SK-N-SH treated with all-trans-retinoic acid at 6 μM for 48 hours (cell line): ENCODE measurements around the gene ARHGAP26.

Experiments
- ATAC-seq: fragments of 200-7000 bp; cut with Tn5 transposase; 3 replicates; pipeline ENCODE4 v1.9.1; 2020; ENCODE audit warnings: mild to moderate bottlenecking, moderate library complexity
- ARNTL ChIP-seq: fragments of 450-650 bp; formaldehyde crosslinking; IDR thresholded peaks from 2 replicates; pipeline ENCODE4 v1.5.0; 2020; ENCODE audit warnings: low read depth, mild to moderate bottlenecking, moderate library complexity, borderline replicate concordance
- BACH2 ChIP-seq: fragments of 250-450 bp; sonication (Bioruptor Pico); IDR thresholded peaks from 2 replicates; pipeline ENCODE4 v1.9.0; 2021; ENCODE audit warnings: mild to moderate bottlenecking, borderline replicate concordance
- CSDC2 ChIP-seq: fragments of 250-450 bp; sonication (Bioruptor Pico); IDR thresholded peaks from 2 replicates; pipeline ENCODE4 v1.5.0; 2020; ENCODE audit warnings: mild to moderate bottlenecking, moderate library complexity
- ESRRG ChIP-seq: fragments of 250-450 bp; sonication (Bioruptor Pico); IDR thresholded peaks from 2 replicates; pipeline ENCODE4 v1.6.1; 2021; ENCODE audit warnings: mild to moderate bottlenecking
- GLIS3 ChIP-seq: fragments of 250-450 bp; sonication (Bioruptor Pico); IDR thresholded peaks from 2 replicates; pipeline ENCODE4 v1.5.0; 2020; ENCODE audit warnings: mild to moderate bottlenecking, moderate library complexity
- ISL1 ChIP-seq: fragments of 250-450 bp; sonication (Bioruptor Pico); IDR thresholded peaks from 2 replicates; pipeline ENCODE4 v2.1.2; 2022; ENCODE audit warnings: mild to moderate bottlenecking, moderate library complexity
- PPARA ChIP-seq: fragments of 250-450 bp; sonication (Bioruptor Pico); IDR thresholded peaks from 2 replicates; pipeline ENCODE4 v1.5.0; 2020; ENCODE audit warnings: mild to moderate bottlenecking, borderline replicate concordance
- RARB ChIP-seq: fragments of 250-450 bp; sonication (Bioruptor Pico); IDR thresholded peaks from 2 replicates; pipeline ENCODE4 v1.8.0; 2021; ENCODE audit warnings: mild to moderate bottlenecking, moderate library complexity
- TCF4 ChIP-seq: fragments of 250-450 bp; sonication (Bioruptor Pico); IDR thresholded peaks from 2 replicates; pipeline ENCODE4 v1.8.0; 2021; ENCODE audit warnings: mild to moderate bottlenecking, moderate library complexity, borderline replicate concordance
- TOX ChIP-seq: fragments of 250-450 bp; sonication (Bioruptor Pico); IDR thresholded peaks from 2 replicates; pipeline ENCODE4 v1.8.0; 2021; ENCODE audit warnings: mild to moderate bottlenecking, moderate library complexity, borderline replicate concordance
- ZNF565 ChIP-seq: fragments of 450-650 bp; formaldehyde crosslinking; conservative IDR thresholded peaks from 2 replicates; pipeline ENCODE4 v1.5.0; 2020; ENCODE audit warnings: low read depth, mild to moderate bottlenecking, moderate library complexity
- ZNF70 ChIP-seq: fragments of 450-650 bp; formaldehyde crosslinking; IDR thresholded peaks from 2 replicates; pipeline ENCODE4 v1.5.0; 2020; ENCODE audit warnings: mild to moderate bottlenecking, moderate library complexity
- TF ChIP-seq, protein P1 (sequence below): fragments of 250-450 bp; sonication (Bioruptor Pico); IDR thresholded peaks from 2 replicates; pipeline ENCODE4 v1.8.0; 2020; ENCODE audit warnings: mild to moderate bottlenecking, moderate library complexity, borderline replicate concordance
- TF ChIP-seq, protein P2 (sequence below): fragments of 250-450 bp; sonication (Bioruptor Pico); IDR thresholded peaks from 2 replicates; pipeline ENCODE4 v1.5.0; 2020; ENCODE audit warnings: mild to moderate bottlenecking, moderate library complexity
- TF ChIP-seq, protein P3 (sequence below): fragments of 250-450 bp; sonication (Bioruptor Pico); IDR thresholded peaks from 2 replicates; pipeline ENCODE4 v1.5.1; 2020; ENCODE audit warnings: low read depth, mild to moderate bottlenecking, moderate library complexity
- TF ChIP-seq, protein P4 (sequence below): fragments of 250-450 bp; sonication (Bioruptor Pico); IDR thresholded peaks from 2 replicates; pipeline ENCODE4 v1.8.0; 2021; ENCODE audit warnings: low read depth, mild to moderate bottlenecking, moderate library complexity, borderline replicate concordance

ARHGAP26 gene

DNA sequence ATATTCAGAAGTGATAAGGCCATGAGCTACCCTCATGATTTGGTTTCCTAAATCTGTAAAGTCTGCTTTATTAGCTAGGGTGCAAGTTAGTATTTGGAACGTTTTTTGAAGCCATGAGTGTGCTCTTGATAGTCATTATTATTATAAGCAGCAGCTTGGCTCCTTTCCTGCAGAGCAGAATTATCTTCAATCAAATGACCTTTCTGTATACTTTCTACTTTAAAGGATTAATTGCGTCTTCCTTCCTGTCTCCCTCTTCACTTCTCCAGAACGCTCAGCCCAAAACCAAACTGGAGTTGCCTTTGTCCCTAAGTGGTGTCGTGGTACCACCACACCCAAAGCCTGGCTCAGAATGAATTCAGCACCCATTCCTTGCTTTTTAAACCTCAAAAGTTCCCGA is 211.3 kb downstream of the ARHGAP26 start (continued):
- TF ChIP-seq, protein P1, sequence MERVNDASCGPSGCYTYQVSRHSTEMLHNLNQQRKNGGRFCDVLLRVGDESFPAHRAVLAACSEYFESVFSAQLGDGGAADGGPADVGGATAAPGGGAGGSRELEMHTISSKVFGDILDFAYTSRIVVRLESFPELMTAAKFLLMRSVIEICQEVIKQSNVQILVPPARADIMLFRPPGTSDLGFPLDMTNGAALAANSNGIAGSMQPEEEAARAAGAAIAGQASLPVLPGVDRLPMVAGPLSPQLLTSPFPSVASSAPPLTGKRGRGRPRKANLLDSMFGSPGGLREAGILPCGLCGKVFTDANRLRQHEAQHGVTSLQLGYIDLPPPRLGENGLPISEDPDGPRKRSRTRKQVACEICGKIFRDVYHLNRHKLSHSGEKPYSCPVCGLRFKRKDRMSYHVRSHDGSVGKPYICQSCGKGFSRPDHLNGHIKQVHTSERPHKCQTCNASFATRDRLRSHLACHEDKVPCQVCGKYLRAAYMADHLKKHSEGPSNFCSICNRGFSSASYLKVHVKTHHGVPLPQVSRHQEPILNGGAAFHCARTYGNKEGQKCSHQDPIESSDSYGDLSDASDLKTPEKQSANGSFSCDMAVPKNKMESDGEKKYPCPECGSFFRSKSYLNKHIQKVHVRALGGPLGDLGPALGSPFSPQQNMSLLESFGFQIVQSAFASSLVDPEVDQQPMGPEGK = no peak
- TF ChIP-seq, protein P2, sequence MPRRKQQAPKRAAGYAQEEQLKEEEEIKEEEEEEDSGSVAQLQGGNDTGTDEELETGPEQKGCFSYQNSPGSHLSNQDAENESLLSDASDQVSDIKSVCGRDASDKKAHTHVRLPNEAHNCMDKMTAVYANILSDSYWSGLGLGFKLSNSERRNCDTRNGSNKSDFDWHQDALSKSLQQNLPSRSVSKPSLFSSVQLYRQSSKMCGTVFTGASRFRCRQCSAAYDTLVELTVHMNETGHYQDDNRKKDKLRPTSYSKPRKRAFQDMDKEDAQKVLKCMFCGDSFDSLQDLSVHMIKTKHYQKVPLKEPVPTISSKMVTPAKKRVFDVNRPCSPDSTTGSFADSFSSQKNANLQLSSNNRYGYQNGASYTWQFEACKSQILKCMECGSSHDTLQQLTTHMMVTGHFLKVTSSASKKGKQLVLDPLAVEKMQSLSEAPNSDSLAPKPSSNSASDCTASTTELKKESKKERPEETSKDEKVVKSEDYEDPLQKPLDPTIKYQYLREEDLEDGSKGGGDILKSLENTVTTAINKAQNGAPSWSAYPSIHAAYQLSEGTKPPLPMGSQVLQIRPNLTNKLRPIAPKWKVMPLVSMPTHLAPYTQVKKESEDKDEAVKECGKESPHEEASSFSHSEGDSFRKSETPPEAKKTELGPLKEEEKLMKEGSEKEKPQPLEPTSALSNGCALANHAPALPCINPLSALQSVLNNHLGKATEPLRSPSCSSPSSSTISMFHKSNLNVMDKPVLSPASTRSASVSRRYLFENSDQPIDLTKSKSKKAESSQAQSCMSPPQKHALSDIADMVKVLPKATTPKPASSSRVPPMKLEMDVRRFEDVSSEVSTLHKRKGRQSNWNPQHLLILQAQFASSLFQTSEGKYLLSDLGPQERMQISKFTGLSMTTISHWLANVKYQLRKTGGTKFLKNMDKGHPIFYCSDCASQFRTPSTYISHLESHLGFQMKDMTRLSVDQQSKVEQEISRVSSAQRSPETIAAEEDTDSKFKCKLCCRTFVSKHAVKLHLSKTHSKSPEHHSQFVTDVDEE (CRISPR knock-in tag) = no peak
- TF ChIP-seq, protein P3, sequence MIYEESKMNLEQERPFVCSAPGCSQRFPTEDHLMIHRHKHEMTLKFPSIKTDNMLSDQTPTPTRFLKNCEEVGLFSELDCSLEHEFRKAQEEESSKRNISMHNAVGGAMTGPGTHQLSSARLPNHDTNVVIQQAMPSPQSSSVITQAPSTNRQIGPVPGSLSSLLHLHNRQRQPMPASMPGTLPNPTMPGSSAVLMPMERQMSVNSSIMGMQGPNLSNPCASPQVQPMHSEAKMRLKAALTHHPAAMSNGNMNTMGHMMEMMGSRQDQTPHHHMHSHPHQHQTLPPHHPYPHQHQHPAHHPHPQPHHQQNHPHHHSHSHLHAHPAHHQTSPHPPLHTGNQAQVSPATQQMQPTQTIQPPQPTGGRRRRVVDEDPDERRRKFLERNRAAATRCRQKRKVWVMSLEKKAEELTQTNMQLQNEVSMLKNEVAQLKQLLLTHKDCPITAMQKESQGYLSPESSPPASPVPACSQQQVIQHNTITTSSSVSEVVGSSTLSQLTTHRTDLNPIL = no peak
- TF ChIP-seq ARNTL (no peak), BACH2 (no peak), PPARA (CRISPR knock-in tag) (no peak)

DNA sequence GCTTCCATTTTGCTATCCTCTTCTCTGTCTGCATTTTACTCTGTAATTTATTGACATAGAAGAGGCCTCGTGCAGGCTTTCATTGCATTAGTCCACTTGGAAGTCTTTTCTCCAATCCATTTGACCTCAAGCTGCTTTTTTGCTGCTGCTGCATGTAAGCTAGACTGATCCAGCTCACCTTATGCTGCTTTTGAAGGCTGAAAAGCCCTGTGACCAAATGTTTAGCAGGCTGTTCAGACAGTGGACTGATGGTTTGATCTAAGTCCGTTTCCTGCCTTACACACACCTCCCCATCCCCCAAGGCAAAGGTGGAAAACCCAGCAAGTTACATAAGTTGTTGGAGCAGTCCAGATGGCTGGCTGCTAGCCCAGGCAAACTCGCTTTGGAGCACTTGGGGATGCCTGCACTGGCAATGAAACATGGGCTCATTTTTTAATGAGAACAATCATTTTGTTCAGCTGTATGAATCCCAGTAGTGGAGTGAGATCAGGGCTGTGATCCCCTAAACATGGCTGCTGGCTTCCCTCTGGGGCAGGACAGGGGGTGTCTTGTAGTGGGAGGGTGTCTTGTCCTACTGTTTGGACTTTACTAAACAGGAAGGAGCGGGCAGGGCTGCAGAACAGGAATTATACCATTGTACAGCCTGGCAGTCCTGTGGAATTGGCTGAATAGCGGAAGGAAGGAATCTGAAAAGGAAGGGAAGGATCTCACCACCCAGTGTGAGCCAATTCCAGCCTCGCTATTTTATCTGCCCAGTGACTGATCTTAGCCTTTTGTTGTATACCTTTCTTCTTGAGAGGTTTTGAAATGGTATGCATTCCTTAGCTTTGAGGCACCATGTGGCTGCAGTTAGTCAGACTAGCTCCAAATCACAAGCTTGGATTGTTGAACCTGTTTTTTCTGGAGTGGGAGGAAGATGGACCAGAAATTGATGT is 212.0 kb downstream of the ARHGAP26 start:
- TF ChIP-seq ZNF70 (CRISPR knock-in tag) (no peak), ISL1 (CRISPR knock-in tag) (no peak), RARB (no peak), TCF4 (CRISPR knock-in tag) (no peak), GLIS3 (CRISPR knock-in tag) (no peak), ESRRG (CRISPR knock-in tag) (no peak)
- TF ChIP-seq, protein P4, sequence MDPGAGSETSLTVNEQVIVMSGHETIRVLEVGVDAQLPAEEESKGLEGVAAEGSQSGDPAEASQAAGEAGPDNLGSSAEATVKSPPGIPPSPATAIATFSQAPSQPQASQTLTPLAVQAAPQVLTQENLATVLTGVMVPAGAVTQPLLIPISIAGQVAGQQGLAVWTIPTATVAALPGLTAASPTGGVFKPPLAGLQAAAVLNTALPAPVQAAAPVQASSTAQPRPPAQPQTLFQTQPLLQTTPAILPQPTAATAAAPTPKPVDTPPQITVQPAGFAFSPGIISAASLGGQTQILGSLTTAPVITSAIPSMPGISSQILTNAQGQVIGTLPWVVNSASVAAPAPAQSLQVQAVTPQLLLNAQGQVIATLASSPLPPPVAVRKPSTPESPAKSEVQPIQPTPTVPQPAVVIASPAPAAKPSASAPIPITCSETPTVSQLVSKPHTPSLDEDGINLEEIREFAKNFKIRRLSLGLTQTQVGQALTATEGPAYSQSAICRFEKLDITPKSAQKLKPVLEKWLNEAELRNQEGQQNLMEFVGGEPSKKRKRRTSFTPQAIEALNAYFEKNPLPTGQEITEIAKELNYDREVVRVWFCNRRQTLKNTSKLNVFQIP (CRISPR knock-in tag) = no peak
- TF ChIP-seq, protein P3 = no peak
- TF ChIP-seq, protein P2 (CRISPR knock-in tag) = no peak
- ATAC-seq = peak; percentile 68

DNA sequence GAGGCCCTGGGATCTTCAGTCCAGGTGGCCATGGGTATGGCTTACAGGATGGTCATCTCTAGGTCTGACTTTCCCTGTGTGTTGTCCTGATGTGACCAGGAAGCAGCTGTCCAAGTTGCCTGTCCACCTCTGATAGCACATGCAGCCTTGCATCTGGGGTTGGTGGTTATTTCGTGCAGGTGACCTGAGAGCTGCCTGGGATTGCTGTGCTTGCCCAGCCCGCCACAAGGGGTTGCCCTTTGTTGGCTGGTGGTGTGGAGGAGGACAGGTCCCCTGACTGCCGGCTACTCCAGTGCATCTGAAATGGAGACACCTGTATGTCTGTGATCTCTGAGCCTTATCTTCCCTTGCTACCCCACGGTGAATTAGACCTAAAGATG is 212.6 kb downstream of the ARHGAP26 start:
- ATAC-seq = peak; percentile 2; the same call in 2 of the 3 replicates
- TF ChIP-seq ZNF565 (CRISPR knock-in tag) = no peak
- TF ChIP-seq, protein P4 (CRISPR knock-in tag) = no peak
- TF ChIP-seq, protein P2 (CRISPR knock-in tag) = no peak
- no peak for TF ChIP-seq ZNF70 (CRISPR knock-in tag)
- TF ChIP-seq RARB = no peak
- no peak for TF ChIP-seq CSDC2
- TF ChIP-seq TOX (CRISPR knock-in tag) = no peak
- TF ChIP-seq, all 23 proteins: peak for 0
